Uterus (tissue), 4 donors: Measurements from ENCODE around the gene SYT12. TPM values are rescaled to one million over a fixed set of nuclear protein-coding genes. Genes with fewer than 3 reads are reported as not detected.

Experiments
- DNase-seq, 2 donors: peaks; one replicate each; pipeline ENCODE4 v3.0.0-alpha.2; 2019 to 2020
- H3K27ac ChIP-seq, 2 donors: fragments of 200-600 bp; sonication (generic); 1 replicate in 1 of 2; 2 replicates in 1 of 2; pipeline ENCODE4 v1.5.1; 2016 to 2018
- H3K27me3 ChIP-seq, 2 donors: fragments of 200-600 bp; sonication (generic); one replicate each; pipeline ENCODE4 v1.5.1; 2018 to 2019; ENCODE audit warnings: control low read depth in 1 of 2
- H3K36me3 ChIP-seq, 2 donors: fragments of 200-600 bp; sonication (generic); one replicate each; pipeline ENCODE4 v1.5.1; 2019; ENCODE audit warnings: control low read depth in 1 of 2
- H3K4me1 ChIP-seq, 2 donors: fragments of 200-600 bp; sonication (generic); one replicate each; pipeline ENCODE4 v1.5.1; 2018 to 2019; ENCODE audit warnings: control low read depth in 1 of 2
- H3K4me3 ChIP-seq, 2 donors: fragments of 200-600 bp; sonication (generic); 1 replicate in 1 of 2; 2 replicates in 1 of 2; pipeline ENCODE4 v1.5.1; 2018 to 2019; ENCODE audit warnings: mild to moderate bottlenecking in 1 of 2
- H3K9me3 ChIP-seq, 2 donors: fragments of 200-600 bp; sonication (generic); one replicate each; pipeline ENCODE4 v1.5.1; 2019; ENCODE audit warnings: control low read depth in 1 of 2
- CTCF ChIP-seq, 4 experiments: fragments of 200-600 bp in 2 of 4; fragments of 450-650 bp in 2 of 4; sonication (generic) in 2 of 4; IDR thresholded peaks; one replicate each; pipeline ENCODE4 v1.5.1; 2016 to 2019; ENCODE audit warnings: antibody characterized with exemption in 4 of 4, mild to moderate bottlenecking in 2 of 4, moderate library complexity in 1 of 4
- POLR2A ChIP-seq, 2 donors: fragments of 450-650 bp; IDR thresholded peaks; one replicate each; pipeline ENCODE4 v1.6.1; 2016; ENCODE audit warnings: antibody characterized with exemption in 2 of 2, mild to moderate bottlenecking in 1 of 2, moderate library complexity in 1 of 2
- intact Hi-C: fragments of 100-400 bp; cut with DNase I; formaldehyde crosslinking; loops from one replicate; pipeline ENCODE4 v1.15.1; 2023; ENCODE audit warnings: low total_unique reads
- total RNA-seq, 4 donors: library from RNA; depleted of rRNA in 3 of 4; stranded (reverse); fragments of >200 nt in 3 of 4; gene quantifications; one replicate each; pipeline versions ENCODE4 v1.1.0 to v1.2.4, GENCODE V29; 2014 to 2023
- donor health status: DM: yes; HTN: yes; CAD: no.

Gene SYT12
- total RNA-seq, 4 donors from 2014 or later, result 0.55 to 0.61 TPM; not detected in 2

- H3K36me3 ChIP-seq, result no peaks in the 10 kb centered on the region
- H3K9me3 ChIP-seq, result no peaks in the 10 kb centered on the region
- DNase-seq, result no peak
- no peaks in the 10 kb centered on the region for H3K4me1 ChIP-seq
- H3K4me3 ChIP-seq, result no peak overlapping the region
- TF ChIP-seq CTCF (IDR thresholded peaks at IDR 0.05), result no peak
- TF ChIP-seq POLR2A (IDR thresholded peaks at IDR 0.05), result no peak
- intact Hi-C loops, result no loop called here
- H3K27ac ChIP-seq, result no peak overlapping the region
- no peaks in the 10 kb centered on the region for H3K27me3 ChIP-seq
Measured at GRCh38 chr11:67029146-67029545, 6.2 kb downstream of the SYT12 start.

- no peak for TF ChIP-seq CTCF (IDR thresholded peaks at IDR 0.05)
- no peak for TF ChIP-seq POLR2A (IDR thresholded peaks at IDR 0.05)
- Histone ChIP-seq H3K27me3 (no peaks in the 10 kb centered on the region), H3K4me1 (no peaks in the 10 kb centered on the region), H3K36me3 (no peaks in the 10 kb centered on the region), H3K4me3 (no peak overlapping the region), H3K9me3 (no peaks in the 10 kb centered on the region), H3K27ac (no peak overlapping the region)
- intact Hi-C loops, result no loop called here
- DNase-seq, result no peak
Measured at GRCh38 chr11:67030976-67031375, 8.0 kb downstream of the SYT12 start.

GRCh38 chr11:67031791-67032561 is 9.0 kb downstream of the SYT12 start:
- TF ChIP-seq POLR2A (IDR thresholded peaks at IDR 0.05), result no peak
- TF ChIP-seq CTCF (IDR thresholded peaks at IDR 0.05), result no peak
- no peak overlapping the region for H3K4me3 ChIP-seq
- no peaks in the 10 kb centered on the region for H3K36me3 ChIP-seq
- H3K27me3 ChIP-seq, result no peaks in the 10 kb centered on the region
- intact Hi-C loops, result no loop called here
- no peaks in the 10 kb centered on the region for H3K9me3 ChIP-seq
- DNase-seq, result no peak
- no peaks in the 10 kb centered on the region for H3K4me1 ChIP-seq
- peak overlapping the region in 1 of 2 donors; percentile 25 for H3K27ac ChIP-seq

- peak; percentile 68 to 69 for DNase-seq
- Histone ChIP-seq H3K27me3 (no peaks in the 10 kb centered on the region), H3K4me3 (no peak overlapping the region), H3K27ac (peak overlapping the region; percentile 61 to 63), H3K9me3 (no peaks in the 10 kb centered on the region), H3K4me1 (no peaks in the 10 kb centered on the region), H3K36me3 (no peaks in the 10 kb centered on the region)
- intact Hi-C loops, result no loop called here
- TF ChIP-seq CTCF (IDR thresholded peaks at IDR 0.05) (no peak), POLR2A (IDR thresholded peaks at IDR 0.05) (no peak)
Measured at GRCh38 chr11:67032830-67033551, 10.1 kb downstream of the SYT12 start.

- Histone ChIP-seq H3K36me3 (no peaks in the 10 kb centered on the region), H3K4me1 (no peaks in the 10 kb centered on the region), H3K27ac (peak overlapping the region; percentile 61 to 63), H3K27me3 (no peaks in the 10 kb centered on the region), H3K9me3 (no peaks in the 10 kb centered on the region), H3K4me3 (no peak overlapping the region)
- TF ChIP-seq POLR2A (IDR thresholded peaks at IDR 0.05) (no peak), CTCF (IDR thresholded peaks at IDR 0.05) (no peak)
- DNase-seq, result peak; percentile 68 to 69
- intact Hi-C loops, result no loop called here
Measured at GRCh38 chr11:67033661-67034166, 10.8 kb downstream of the SYT12 start.
